ENCODE data around the gene ELAC2. TPM values are rescaled to one million over a fixed set of nuclear protein-coding genes. Genes with fewer than 3 reads are reported as not detected.

ELAC2 gene
- total RNA-seq, 1 experiment from 2014 or later: 38.9 TPM

DNA sequence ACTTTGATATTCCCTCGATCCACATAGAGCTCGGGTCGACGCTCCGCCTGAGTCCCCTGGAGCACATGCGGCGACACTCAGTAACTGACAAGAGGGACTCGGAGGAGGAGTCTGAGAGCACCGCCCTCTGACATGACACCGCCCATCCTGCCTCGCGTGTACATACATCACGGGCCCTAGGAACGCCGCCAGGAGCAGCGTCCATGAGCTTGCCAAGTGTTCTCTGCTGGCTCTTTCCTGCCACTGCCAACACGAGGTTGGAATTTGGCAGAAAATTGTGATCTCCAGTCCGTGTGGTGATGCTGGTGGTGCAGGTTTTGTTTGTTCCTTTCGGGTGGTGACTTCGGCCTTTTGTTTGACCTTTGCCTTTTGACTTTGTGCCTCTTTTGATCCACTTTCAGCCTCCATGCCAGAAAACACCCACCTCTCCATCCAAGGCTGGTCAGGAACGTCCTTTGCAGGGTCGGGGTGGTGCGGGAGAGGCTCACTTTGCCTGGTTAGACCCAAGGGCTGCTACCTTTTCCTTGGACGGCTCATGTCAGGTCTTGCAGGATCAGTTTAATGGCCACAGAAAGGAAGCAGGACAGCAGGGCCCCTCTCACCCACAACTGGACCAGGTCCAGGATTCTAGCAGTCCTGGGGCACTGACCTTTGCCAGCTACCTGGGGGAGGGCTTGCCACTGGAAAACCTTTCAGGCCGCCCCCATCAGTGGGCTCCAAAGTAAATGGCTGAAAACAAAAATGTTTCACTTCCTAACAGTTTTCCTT is 27.6 kb downstream of the ELAC2 start:
- TF ChIP-seq, protein P1, sequence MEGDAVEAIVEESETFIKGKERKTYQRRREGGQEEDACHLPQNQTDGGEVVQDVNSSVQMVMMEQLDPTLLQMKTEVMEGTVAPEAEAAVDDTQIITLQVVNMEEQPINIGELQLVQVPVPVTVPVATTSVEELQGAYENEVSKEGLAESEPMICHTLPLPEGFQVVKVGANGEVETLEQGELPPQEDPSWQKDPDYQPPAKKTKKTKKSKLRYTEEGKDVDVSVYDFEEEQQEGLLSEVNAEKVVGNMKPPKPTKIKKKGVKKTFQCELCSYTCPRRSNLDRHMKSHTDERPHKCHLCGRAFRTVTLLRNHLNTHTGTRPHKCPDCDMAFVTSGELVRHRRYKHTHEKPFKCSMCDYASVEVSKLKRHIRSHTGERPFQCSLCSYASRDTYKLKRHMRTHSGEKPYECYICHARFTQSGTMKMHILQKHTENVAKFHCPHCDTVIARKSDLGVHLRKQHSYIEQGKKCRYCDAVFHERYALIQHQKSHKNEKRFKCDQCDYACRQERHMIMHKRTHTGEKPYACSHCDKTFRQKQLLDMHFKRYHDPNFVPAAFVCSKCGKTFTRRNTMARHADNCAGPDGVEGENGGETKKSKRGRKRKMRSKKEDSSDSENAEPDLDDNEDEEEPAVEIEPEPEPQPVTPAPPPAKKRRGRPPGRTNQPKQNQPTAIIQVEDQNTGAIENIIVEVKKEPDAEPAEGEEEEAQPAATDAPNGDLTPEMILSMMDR (IDR thresholded peaks at IDR 0.05; ENCODE audit: insufficient read depth in 1 of 2, low read depth in 1 of 2, low read length in 1 of 2, severe bottlenecking in 1 of 2, unreplicated experiment in 1 of 2): no peak
- Mint-ChIP-seq H3K27ac (ENCODE audit: unreplicated experiment) (no peak overlapping the region), H3K36me3 (ENCODE audit: insufficient read depth, unreplicated experiment) (peaks cover 20% of the 10 kb centered on the region), H3K4me3 (ENCODE audit: unreplicated experiment) (no peak overlapping the region), H3K4me1 (ENCODE audit: low read depth, unreplicated experiment) (no peaks in the 10 kb centered on the region), H3K9me3 (ENCODE audit: unreplicated experiment) (no peaks in the 10 kb centered on the region), H3K27me3 (ENCODE audit: insufficient read depth, unreplicated experiment) (no peaks in the 10 kb centered on the region)
- POLR2A ChIA-PET: no interaction called here
- intact Hi-C loops (cut with micrococcal nuclease; ENCODE audit: unreplicated experiment): no loop called here
- DNase-seq: no peak
- Histone ChIP-seq H3K9me3 (no peaks in the 10 kb centered on the region), H3K27me3 (replicated peaks; ENCODE audit: control insufficient read depth, insufficient read depth, low read length) (no peaks in the 10 kb centered on the region), H3K36me3 (ENCODE audit: control insufficient read depth, insufficient read depth, low read length) (no peaks in the 10 kb centered on the region; the same call in 1 of the 2 replicates), H3K4me3 (ENCODE audit: low read depth, low read length) (no peak overlapping the region), H3K4me1 (no peaks in the 10 kb centered on the region)
- no TSS peak for BruUV-seq (replicated peaks)
- CTCF ChIA-PET: no interaction called here

DNA sequence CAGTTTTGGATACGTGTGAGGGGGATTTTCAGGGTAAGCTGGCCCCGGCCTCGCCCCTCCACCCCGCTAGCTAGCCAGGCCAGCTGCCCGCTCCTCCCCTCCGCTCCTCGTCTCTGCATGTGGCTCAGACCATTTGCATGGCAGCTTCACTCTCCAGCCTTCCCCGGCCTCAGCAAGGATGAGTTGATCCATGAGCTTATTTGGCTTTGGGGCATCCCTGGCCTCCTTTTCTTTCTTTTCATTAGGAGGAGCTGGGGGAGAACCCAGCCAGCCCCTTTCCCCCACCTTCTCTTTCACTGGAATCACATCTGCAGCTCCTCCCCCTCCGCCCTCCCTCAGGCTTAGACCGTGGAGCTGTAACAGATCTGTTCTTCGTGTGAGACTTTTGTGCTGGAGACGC is 30.7 kb downstream of the ELAC2 start:
- Mint-ChIP-seq H3K27ac (ENCODE audit: unreplicated experiment) (no peak overlapping the region), H3K36me3 (ENCODE audit: insufficient read depth, unreplicated experiment) (peaks cover 11% of the 10 kb centered on the region)
- intact Hi-C loops (cut with micrococcal nuclease; ENCODE audit: unreplicated experiment): no loop called here

DNA sequence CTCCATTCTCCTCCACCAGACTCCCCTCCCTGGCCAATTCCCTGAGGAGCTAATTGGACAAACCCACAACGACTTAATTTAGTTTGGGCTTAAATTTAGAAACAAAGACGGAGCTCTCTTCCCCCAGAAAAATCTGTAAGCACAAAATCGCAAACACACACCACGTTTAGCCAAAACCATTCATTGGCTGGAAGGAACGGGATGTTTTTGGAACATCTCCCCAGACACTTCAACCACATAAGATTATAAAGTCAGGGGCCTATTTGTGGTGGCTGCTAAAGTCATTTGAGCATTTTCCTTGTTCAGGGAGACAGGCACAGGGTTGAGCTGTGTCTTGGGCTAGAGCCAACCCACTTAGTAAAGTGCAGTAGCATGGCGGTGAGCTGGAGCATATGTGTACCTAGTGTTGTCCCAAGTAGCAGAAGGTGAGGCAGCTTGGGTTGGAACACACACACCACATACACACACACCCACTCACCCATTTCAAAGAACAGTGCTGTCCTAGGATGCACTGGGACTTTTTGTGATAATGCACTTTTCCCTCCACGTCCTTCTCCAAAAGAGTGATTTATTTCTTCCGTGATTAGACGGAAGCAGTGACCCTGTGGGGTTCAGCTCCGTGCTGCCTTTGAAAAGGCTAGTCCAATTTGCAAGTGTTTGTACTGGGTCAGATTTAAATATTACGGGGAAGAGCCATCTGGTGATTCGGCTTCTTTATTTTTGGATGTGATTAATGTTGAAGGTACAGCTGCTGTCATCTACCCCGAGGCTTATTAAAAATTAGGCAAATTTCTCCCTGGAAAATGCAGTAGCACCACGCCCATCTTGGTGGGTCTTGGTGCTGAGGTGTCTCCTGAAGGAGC is 32.2 kb downstream of the ELAC2 start:
- Mint-ChIP-seq H3K9me3 (ENCODE audit: unreplicated experiment) (no peaks in the 10 kb centered on the region), H3K36me3 (ENCODE audit: insufficient read depth, unreplicated experiment) (peaks cover 5% of the 10 kb centered on the region), H3K27ac (ENCODE audit: unreplicated experiment) (no peak overlapping the region), H3K4me1 (ENCODE audit: low read depth, unreplicated experiment) (no peaks in the 10 kb centered on the region), H3K4me3 (ENCODE audit: unreplicated experiment) (no peak overlapping the region), H3K27me3 (ENCODE audit: insufficient read depth, unreplicated experiment) (no peaks in the 10 kb centered on the region)
- no peak for DNase-seq
- BruUV-seq (replicated peaks): no TSS peak
- Histone ChIP-seq H3K27me3 (replicated peaks; ENCODE audit: control insufficient read depth, insufficient read depth, low read length) (no peaks in the 10 kb centered on the region), H3K4me1 (no peaks in the 10 kb centered on the region), H3K36me3 (ENCODE audit: control insufficient read depth, insufficient read depth, low read length) (no peaks in the 10 kb centered on the region), H3K9me3 (no peaks in the 10 kb centered on the region), H3K4me3 (ENCODE audit: low read depth, low read length) (no peak overlapping the region)
- TF ChIP-seq, protein P1 (IDR thresholded peaks at IDR 0.05; ENCODE audit: insufficient read depth in 1 of 2, low read depth in 1 of 2, low read length in 1 of 2, severe bottlenecking in 1 of 2, unreplicated experiment in 1 of 2): no peak
- CTCF ChIA-PET: no interaction called here
- intact Hi-C loops (cut with micrococcal nuclease; ENCODE audit: unreplicated experiment): no loop called here
- POLR2A ChIA-PET: no interaction called here

More for the DNA sequence above, 30.7 kb downstream of the ELAC2 start:
- no peaks in the 10 kb centered on the region for H3K9me3 Mint-ChIP-seq (ENCODE audit: unreplicated experiment)
- ChIA-PET CTCF (interaction anchor here (0.6 kb wide), 1 partner anchor 245 kb away, joined by 6 read pairs; no protein-coding TSS in a partner anchor), POLR2A (no interaction called here)
- Histone ChIP-seq H3K36me3 (ENCODE audit: control insufficient read depth, insufficient read depth, low read length) (no peaks in the 10 kb centered on the region), H3K4me1 (no peaks in the 10 kb centered on the region), H3K4me3 (ENCODE audit: low read depth, low read length) (no peak overlapping the region), H3K9me3 (no peaks in the 10 kb centered on the region), H3K27me3 (replicated peaks; ENCODE audit: control insufficient read depth, insufficient read depth, low read length) (no peaks in the 10 kb centered on the region)
- no TSS peak for BruUV-seq (replicated peaks)
- H3K27me3 Mint-ChIP-seq (ENCODE audit: insufficient read depth, unreplicated experiment): no peaks in the 10 kb centered on the region
- DNase-seq: no peak
- H3K4me1 Mint-ChIP-seq (ENCODE audit: low read depth, unreplicated experiment): no peaks in the 10 kb centered on the region
- H3K4me3 Mint-ChIP-seq (ENCODE audit: unreplicated experiment): no peak overlapping the region
- TF ChIP-seq, protein P1 (IDR thresholded peaks at IDR 0.05; ENCODE audit: insufficient read depth in 1 of 2, low read depth in 1 of 2, low read length in 1 of 2, severe bottlenecking in 1 of 2, unreplicated experiment in 1 of 2): no peak

All from Caco-2 (cell line).